ENCODE results near the gene OR51Q1. TPM values are rescaled to one million over a fixed set of nuclear protein-coding genes. Genes with fewer than 3 reads are reported as not detected.

OR51Q1 gene
- total RNA-seq (ENCODE audit: unreplicated experiment): not detected
- long read RNA-seq: 0 reads

DNA sequence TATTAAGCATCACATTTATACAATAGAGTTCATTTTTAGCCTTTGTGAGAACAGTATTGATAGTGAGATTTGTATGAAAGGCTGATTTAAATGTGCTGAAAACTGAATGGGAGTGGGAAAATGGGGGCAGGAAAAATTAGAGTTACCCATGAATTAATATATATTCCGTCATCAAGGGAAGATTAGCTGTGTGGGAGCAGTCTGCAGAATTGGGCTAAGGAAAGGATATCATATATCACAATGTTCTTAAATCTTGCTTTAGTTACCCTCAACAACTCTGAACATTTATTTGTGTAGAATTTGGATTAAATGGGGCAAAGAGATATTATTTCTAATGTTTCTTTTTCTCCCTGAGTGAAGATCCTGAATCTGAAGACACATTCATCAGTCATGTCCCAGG, at the start of gene OR51Q1:
Gene OR51Q1, plus strand, starts transcription at position 301 of the 400 bp plus-strand sequence. Its CDS starts 90 bp downstream, at position 391.
- Mint-ChIP-seq H3K27ac (ENCODE audit: unreplicated experiment) (no peak within 1 kb of the TSS), H3K9me3 (ENCODE audit: unreplicated experiment) (no peaks in the 10 kb centered on the region), H3K36me3 (ENCODE audit: unreplicated experiment) (no peaks in the 10 kb centered on the region), H3K27me3 (ENCODE audit: unreplicated experiment) (peaks cover 1% of the 10 kb centered on the region), H3K4me3 (ENCODE audit: unreplicated experiment) (no peak within 1 kb of the TSS), H3K4me1 (ENCODE audit: low read depth, unreplicated experiment) (no peaks in the 10 kb centered on the region)
- DNase-seq: no peak
- TF ChIP-seq CTCF (IDR thresholded peaks at IDR 0.05; ENCODE audit: partially characterized antibody, unreplicated experiment): no peak

GRCh38 chr11:5380740-5381342, 41.1 kb upstream of the OR51Q1 start:
- Mint-ChIP-seq H3K4me1 (ENCODE audit: low read depth, unreplicated experiment) (no peaks in the 10 kb centered on the region), H3K9me3 (ENCODE audit: unreplicated experiment) (no peaks in the 10 kb centered on the region), H3K27ac (ENCODE audit: unreplicated experiment) (no peak overlapping the region), H3K27me3 (ENCODE audit: unreplicated experiment) (no peaks in the 10 kb centered on the region), H3K4me3 (ENCODE audit: unreplicated experiment) (no peak overlapping the region), H3K36me3 (ENCODE audit: unreplicated experiment) (no peaks in the 10 kb centered on the region)
- peak; percentile 69 for DNase-seq
- TF ChIP-seq CTCF (IDR thresholded peaks at IDR 0.05; ENCODE audit: partially characterized antibody, unreplicated experiment): peak; percentile 89

- Mint-ChIP-seq H3K4me1 (ENCODE audit: low read depth, unreplicated experiment) (no peaks in the 10 kb centered on the region), H3K4me3 (ENCODE audit: unreplicated experiment) (no peak within 1 kb of the TSS), H3K9me3 (ENCODE audit: unreplicated experiment) (no peaks in the 10 kb centered on the region), H3K27ac (ENCODE audit: unreplicated experiment) (no peak within 1 kb of the TSS), H3K36me3 (ENCODE audit: unreplicated experiment) (no peaks in the 10 kb centered on the region), H3K27me3 (ENCODE audit: unreplicated experiment) (no peaks in the 10 kb centered on the region)
- DNase-seq: no peak
- no peak for TF ChIP-seq CTCF (IDR thresholded peaks at IDR 0.05; ENCODE audit: partially characterized antibody, unreplicated experiment)
These were observed 38.3 kb upstream of the OR51Q1 start, which contains the start of gene OR51M1 for GRCh38 chr11:5383576-5383975. OR51M1 (plus strand) TSS chr11:5383812; CDS start chr11:5389399, 5,587 bp downstream.

DNA sequence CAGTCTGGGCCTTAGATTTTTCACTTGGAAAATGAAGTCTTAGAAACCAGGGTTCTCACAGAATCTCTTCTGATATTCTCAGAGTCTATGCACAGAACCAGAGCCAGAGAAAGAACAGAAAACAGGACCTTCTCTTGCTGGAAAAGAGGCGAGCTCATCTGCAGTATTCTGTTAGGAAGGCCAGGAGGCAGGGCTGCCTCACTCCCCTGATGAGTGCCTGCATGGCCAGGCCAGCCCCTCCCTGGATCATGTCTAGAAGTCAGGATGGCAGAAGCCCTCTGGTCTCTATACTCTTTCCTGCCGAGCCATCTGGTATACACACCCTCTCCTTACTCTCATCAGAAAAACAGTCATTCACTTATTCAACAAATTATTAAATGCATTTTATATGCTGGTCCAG, 37.6 kb upstream of the OR51Q1 start:
- peak; percentile 18 for DNase-seq
- Mint-ChIP-seq H3K4me1 (ENCODE audit: low read depth, unreplicated experiment) (no peaks in the 10 kb centered on the region), H3K9me3 (ENCODE audit: unreplicated experiment) (no peaks in the 10 kb centered on the region), H3K4me3 (ENCODE audit: unreplicated experiment) (no peak overlapping the region), H3K27me3 (ENCODE audit: unreplicated experiment) (no peaks in the 10 kb centered on the region), H3K27ac (ENCODE audit: unreplicated experiment) (no peak overlapping the region), H3K36me3 (ENCODE audit: unreplicated experiment) (no peaks in the 10 kb centered on the region)
- TF ChIP-seq CTCF (IDR thresholded peaks at IDR 0.05; ENCODE audit: partially characterized antibody, unreplicated experiment): no peak

GRCh38 chr11:5390210-5390609, 31.7 kb upstream of the OR51Q1 start:
- Mint-ChIP-seq H3K4me3 (ENCODE audit: unreplicated experiment) (no peak overlapping the region), H3K27me3 (ENCODE audit: unreplicated experiment) (peaks cover 2% of the 10 kb centered on the region), H3K27ac (ENCODE audit: unreplicated experiment) (no peak overlapping the region), H3K9me3 (ENCODE audit: unreplicated experiment) (no peaks in the 10 kb centered on the region), H3K36me3 (ENCODE audit: unreplicated experiment) (no peaks in the 10 kb centered on the region), H3K4me1 (ENCODE audit: low read depth, unreplicated experiment) (no peaks in the 10 kb centered on the region)
- no peak for DNase-seq
- TF ChIP-seq CTCF (IDR thresholded peaks at IDR 0.05; ENCODE audit: partially characterized antibody, unreplicated experiment): no peak
